CD4-positive, CD25-positive, alpha-beta regulatory T cell (primary cell): ENCODE data around the gene SPTAN1. TPM values are rescaled to one million over a fixed set of nuclear protein-coding genes. Genes with fewer than 3 reads are reported as not detected.

Experiments
- ATAC-seq, 2 donors: fragments of 150-1000 bp; cut with Tn5 transposase; one replicate each; pipeline ENCODE4 v1.10.0; 2021; ENCODE audit warnings: low read depth in 2 of 2, moderate number of reproducible peaks in 2 of 2, moderate library complexity in 1 of 2
- DNase-seq, 3 donors: peaks; one replicate each; pipeline versions ENCODE4 v3.0.0 to v3.0.0-alpha.2; 2012 to 2022; ENCODE audit warnings: mixed read lengths in 1 of 3
- H3K27ac ChIP-seq: one replicate; pipeline ENCODE4 v1.7.0; 2013; ENCODE audit warnings: mild to moderate bottlenecking, low read length; ENCODE audit not compliant: insufficient read depth, poor library complexity, severe bottlenecking
- H3K27me3 ChIP-seq: one replicate; pipeline ENCODE4 v1.7.0; 2013; ENCODE audit warnings: low read length; ENCODE audit not compliant: control insufficient read depth, insufficient read depth
- H3K36me3 ChIP-seq: one replicate; pipeline ENCODE4 v1.7.0; 2013; ENCODE audit warnings: mild to moderate bottlenecking, low read length, moderate library complexity; ENCODE audit not compliant: control insufficient read depth, insufficient read depth
- H3K4me1 ChIP-seq: 2 replicates; pipeline ENCODE4 v1.7.0; 2013; ENCODE audit warnings: mild to moderate bottlenecking, low read length; ENCODE audit not compliant: insufficient read depth, control insufficient read depth, poor library complexity, severe bottlenecking
- H3K4me3 ChIP-seq: one replicate; pipeline ENCODE4 v1.7.0; 2013; ENCODE audit warnings: low read depth, mild to moderate bottlenecking, low read length, moderate library complexity
- H3K9me3 ChIP-seq, 2 experiments: 1 replicate in 1 of 2; 2 replicates in 1 of 2; pipeline ENCODE4 v1.7.0; 2013; ENCODE audit warnings: low read length in 2 of 2, mild to moderate bottlenecking in 1 of 2, moderate library complexity in 1 of 2; ENCODE audit not compliant: control insufficient read depth in 2 of 2
- H3K27ac Mint-ChIP-seq, 3 donors: one replicate each; pipeline ENCODE4 v1.8.0; 2020 to 2022; ENCODE audit warnings: mild to moderate bottlenecking in 3 of 3, mixed read lengths in 3 of 3, moderate library complexity in 2 of 3
- H3K27me3 Mint-ChIP-seq: one replicate; pipeline ENCODE4 v1.8.0; 2022; ENCODE audit warnings: mild to moderate bottlenecking, mixed read lengths
- H3K36me3 Mint-ChIP-seq: one replicate; pipeline ENCODE4 v1.8.0; 2020; ENCODE audit warnings: mixed read lengths
- H3K4me1 Mint-ChIP-seq, 4 donors: one replicate each; pipeline ENCODE4 v1.8.0; 2020 to 2022; ENCODE audit warnings: mixed read lengths in 4 of 4, mild to moderate bottlenecking in 1 of 4
- H3K4me3 Mint-ChIP-seq, 4 donors: one replicate each; pipeline ENCODE4 v1.8.0; 2020 to 2022; ENCODE audit warnings: mild to moderate bottlenecking in 4 of 4, mixed read lengths in 4 of 4, moderate library complexity in 3 of 4
- H3K9me3 Mint-ChIP-seq, 7 donors: one replicate each; pipeline ENCODE4 v1.8.0; 2020 to 2022; ENCODE audit warnings: mixed read lengths in 7 of 7, mild to moderate bottlenecking in 3 of 7, moderate library complexity in 2 of 7
- polyA plus RNA-seq, 4 donors: library from polyadenylated mRNA; unstranded; fragments of 300-500 nt; fragmentation: Illumina TruSeq; gene quantifications; one replicate each; pipeline ENCODE4 v1.2.3, GENCODE V29; 2021
- total RNA-seq: library from RNA; stranded (reverse); gene quantifications from one replicate; pipeline ENCODE4 v1.2.3, GENCODE V29; 2022

SPTAN1 gene
- total and polyA plus RNA-seq, 5 donors from 2014 or later: 79.8 to 769 (median 84.6) TPM

GRCh38 chr9:128546504-128546903 is 5.9 kb upstream of the SPTAN1 start:
- H3K4me1 ChIP-seq: peaks cover 12% of the 10 kb centered on the region
- peaks cover 9% of the 10 kb centered on the region for H3K36me3 Mint-ChIP-seq
- no peaks in the 10 kb centered on the region for H3K27me3 Mint-ChIP-seq
- peaks cover 10 to 29% (median 19%) of the 10 kb centered on the region in 4 donors for H3K4me1 Mint-ChIP-seq
- no peaks in the 10 kb centered on the region for H3K27me3 ChIP-seq
- ATAC-seq (no peak), DNase-seq (no peak)
- peaks cover 11% of the 10 kb centered on the region for H3K36me3 ChIP-seq
- no peak overlapping the region for H3K27ac Mint-ChIP-seq
- no peak overlapping the region for H3K27ac ChIP-seq
- H3K9me3 Mint-ChIP-seq: no peaks in the 10 kb centered on the region
- no peak overlapping the region for H3K4me3 ChIP-seq
- no peaks in the 10 kb centered on the region for H3K9me3 ChIP-seq
- no peak overlapping the region for H3K4me3 Mint-ChIP-seq

- DNase-seq: no peak
- H3K4me1 Mint-ChIP-seq: peaks cover 13 to 35% (median 23%) of the 10 kb centered on the region in 4 donors
- Histone ChIP-seq H3K27ac (no peak overlapping the region), H3K9me3 (no peaks in the 10 kb centered on the region), H3K4me3 (no peak overlapping the region), H3K4me1 (peaks cover 25% of the 10 kb centered on the region), H3K27me3 (no peaks in the 10 kb centered on the region), H3K36me3 (no peaks in the 10 kb centered on the region)
- no peaks in the 10 kb centered on the region for H3K27me3 Mint-ChIP-seq
- no peaks in the 10 kb centered on the region for H3K9me3 Mint-ChIP-seq
- no peak for ATAC-seq
- no peaks in the 10 kb centered on the region for H3K36me3 Mint-ChIP-seq
- peak overlapping the region in 1 of 4 donors; percentile 83 for H3K4me3 Mint-ChIP-seq
- peak overlapping the region in 2 of 3 donors; percentile 42 to 62 for H3K27ac Mint-ChIP-seq
Observed at GRCh38 chr9:128548876-128549275, 3.5 kb upstream of the SPTAN1 start.

- Histone ChIP-seq H3K27ac (peak overlapping the region; percentile 92), H3K27me3 (no peaks in the 10 kb centered on the region), H3K4me1 (peaks cover 39% of the 10 kb centered on the region), H3K4me3 (no peak overlapping the region), H3K36me3 (no peaks in the 10 kb centered on the region), H3K9me3 (no peaks in the 10 kb centered on the region)
- Mint-ChIP-seq H3K9me3 (no peaks in the 10 kb centered on the region), H3K4me1 (peaks cover 13 to 35% (median 23%) of the 10 kb centered on the region in 4 donors), H3K27ac (peak overlapping the region; percentile 97 to 99 (median 98)), H3K36me3 (no peaks in the 10 kb centered on the region), H3K27me3 (no peaks in the 10 kb centered on the region), H3K4me3 (peak overlapping the region in 3 of 4 donors; percentile 66 to 93 (median 91))
- DNase-seq (peak in 1 of 3 donors; percentile 26), ATAC-seq (no peak)
Observed at GRCh38 chr9:128550226-128550625, 2.2 kb upstream of the SPTAN1 start.

- Mint-ChIP-seq H3K27ac (peak overlapping the region; percentile 97 to 99 (median 98)), H3K9me3 (no peaks in the 10 kb centered on the region), H3K4me3 (peak overlapping the region in 3 of 4 donors; percentile 93 to 94 (median 93)), H3K36me3 (no peaks in the 10 kb centered on the region), H3K4me1 (peaks cover 13 to 36% (median 23%) of the 10 kb centered on the region in 4 donors), H3K27me3 (no peaks in the 10 kb centered on the region)
- peak overlapping the region; percentile 92 for H3K27ac ChIP-seq
- peak overlapping the region; percentile 80 for H3K4me3 ChIP-seq
- no peaks in the 10 kb centered on the region for H3K27me3 ChIP-seq
- ATAC-seq (no peak), DNase-seq (peak in 1 of 3 donors; percentile 63)
- peaks cover 47% of the 10 kb centered on the region for H3K4me1 ChIP-seq
- no peaks in the 10 kb centered on the region for H3K36me3 ChIP-seq
- no peaks in the 10 kb centered on the region for H3K9me3 ChIP-seq
Observed at GRCh38 chr9:128550770-128551656, 1.4 kb upstream of the SPTAN1 start.

- Histone ChIP-seq H3K9me3 (no peaks in the 10 kb centered on the region), H3K36me3 (peaks cover under 1% of the 10 kb centered on the region), H3K27ac (peak overlapping the region; percentile 92), H3K4me1 (peaks cover 54% of the 10 kb centered on the region), H3K27me3 (no peaks in the 10 kb centered on the region), H3K4me3 (peak overlapping the region; percentile 80)
- Mint-ChIP-seq H3K9me3 (no peaks in the 10 kb centered on the region), H3K4me3 (peak overlapping the region in 3 of 4 donors; percentile 93 to 94 (median 93)), H3K27ac (peak overlapping the region; percentile 95 to 99 (median 98)), H3K36me3 (no peaks in the 10 kb centered on the region), H3K4me1 (peaks cover 14 to 43% (median 27%) of the 10 kb centered on the region in 4 donors), H3K27me3 (no peaks in the 10 kb centered on the region)
- ATAC-seq: no peak
- DNase-seq: peak in 1 of 3 donors; percentile 40
Observed at GRCh38 chr9:128551657-128552152, 682 bp upstream of the SPTAN1 start.

GRCh38 chr9:128552744-128553440 is 505 bp downstream of the SPTAN1 start:
- no peaks in the 10 kb centered on the region for H3K27me3 ChIP-seq
- peaks cover 2% of the 10 kb centered on the region for H3K36me3 ChIP-seq
- Mint-ChIP-seq H3K4me1 (peaks cover 22 to 55% (median 31%) of the 10 kb centered on the region in 4 donors), H3K4me3 (peak overlapping the region in 2 of 4 donors; percentile 38 to 93), H3K9me3 (no peaks in the 10 kb centered on the region), H3K36me3 (no peaks in the 10 kb centered on the region), H3K27me3 (peaks cover 3% of the 10 kb centered on the region), H3K27ac (no peak overlapping the region)
- peak overlapping the region; percentile 89 for H3K4me3 ChIP-seq
- peak; percentile 10 to 17 for ATAC-seq
- peak overlapping the region; percentile 81 for H3K27ac ChIP-seq
- peak in 2 of 3 donors; percentile 53 to 54 for DNase-seq
- peaks cover 64% of the 10 kb centered on the region for H3K4me1 ChIP-seq
- no peaks in the 10 kb centered on the region for H3K9me3 ChIP-seq

- ATAC-seq: no peak
Observed at GRCh38 chr9:128553728-128554127, 1.3 kb downstream of the SPTAN1 start.

More at GRCh38 chr9:128553728-128554127, 1.3 kb downstream of the SPTAN1 start:
- Mint-ChIP-seq H3K27me3 (peaks cover 4% of the 10 kb centered on the region), H3K4me3 (no peak overlapping the region), H3K27ac (no peak overlapping the region), H3K36me3 (no peaks in the 10 kb centered on the region), H3K9me3 (no peaks in the 10 kb centered on the region), H3K4me1 (peaks cover 28 to 59% (median 38%) of the 10 kb centered on the region in 4 donors)
- Histone ChIP-seq H3K4me1 (peaks cover 71% of the 10 kb centered on the region), H3K27ac (peak overlapping the region; percentile 81), H3K4me3 (peak overlapping the region; percentile 89), H3K36me3 (peaks cover 2% of the 10 kb centered on the region), H3K9me3 (no peaks in the 10 kb centered on the region), H3K27me3 (no peaks in the 10 kb centered on the region)
- DNase-seq: peak in 1 of 3 donors; percentile 6
